Neural cell (in vitro differentiated cells): ENCODE results near the gene HIP1R. TPM values are rescaled to one million over a fixed set of nuclear protein-coding genes. Genes with fewer than 3 reads are reported as not detected.

Experiments
- H2AFZ ChIP-seq: fragments of 200-600, 300-800 bp; sonication (generic), shearing (Covaris generic); 2 replicates; pipeline ENCODE4 v1.6.0; 2014; ENCODE audit warnings: low read depth, mild to moderate bottlenecking, antibody characterized with exemption, low read length, moderate library complexity
- H3F3A ChIP-seq: fragments of 200-600 bp; shearing (Covaris generic); 2 replicates; pipeline ENCODE4 v1.6.1; 2016; ENCODE audit warnings: mild to moderate bottlenecking, moderate library complexity, mixed read lengths, antibody characterized with exemption, low read length; ENCODE audit not compliant: insufficient read depth, poor library complexity, severe bottlenecking
- H3K27ac ChIP-seq: fragments of 200-600, 300-800 bp; sonication (generic), shearing (Covaris generic); 2 replicates; pipeline ENCODE4 v1.5.1; 2014; ENCODE audit warnings: mild to moderate bottlenecking, low read length, moderate library complexity
- H3K27me3 ChIP-seq: fragments of 300-800, 200-600 bp; sonication (generic), shearing (Covaris generic); 2 replicates; pipeline ENCODE4 v1.6.0; 2014; ENCODE audit warnings: mild to moderate bottlenecking, low read depth, low read length, moderate library complexity; ENCODE audit not compliant: insufficient read depth
- H3K36me3 ChIP-seq: fragments of 300-800, 200-600 bp; sonication (generic), shearing (Covaris generic); 2 replicates; pipeline ENCODE4 v1.5.1; 2014; ENCODE audit warnings: mild to moderate bottlenecking, antibody characterized with exemption, low read length, moderate library complexity; ENCODE audit not compliant: insufficient read depth
- H3K4me2 ChIP-seq: fragments of 300-800, 200-600 bp; sonication (generic), shearing (Covaris generic); 2 replicates; pipeline ENCODE4 v1.6.0; 2014; ENCODE audit warnings: mild to moderate bottlenecking, low read length
- H3K4me3 ChIP-seq: fragments of 300-800, 200-600 bp; sonication (generic), shearing (Covaris generic); 2 replicates; pipeline ENCODE4 v1.5.1; 2014; ENCODE audit warnings: mild to moderate bottlenecking, low read length, moderate library complexity
- H3K79me2 ChIP-seq: fragments of 200-600 bp; shearing (Covaris generic); replicated peaks from 2 replicates; pipeline ENCODE4 v1.6.0; 2014; ENCODE audit warnings: mild to moderate bottlenecking, low read length, moderate library complexity; ENCODE audit not compliant: insufficient read depth
- H3K9ac ChIP-seq: fragments of 300-800, 200-600 bp; sonication (generic), shearing (Covaris generic); 2 replicates; pipeline ENCODE4 v1.6.1; 2016; ENCODE audit warnings: mild to moderate bottlenecking, low read length, mixed read lengths
- H3K9me2 ChIP-seq: fragments of 200-600 bp; shearing (Covaris generic); 2 replicates; pipeline ENCODE4 v1.6.1; 2016; ENCODE audit warnings: mild to moderate bottlenecking, low read length, mixed read lengths; ENCODE audit not compliant: insufficient read depth
- H3K9me3 ChIP-seq: fragments of 200-600, 300-800 bp; sonication (generic), shearing (Covaris generic); 2 replicates; pipeline ENCODE4 v1.6.1; 2016; ENCODE audit warnings: mild to moderate bottlenecking, mixed run types, low read length, moderate library complexity, mixed read lengths
- H4K20me1 ChIP-seq: fragments of 200-600 bp; shearing (Covaris generic); 2 replicates; pipeline ENCODE4 v1.6.1; 2016; ENCODE audit warnings: mild to moderate bottlenecking, mixed run types; ENCODE audit not compliant: insufficient read depth
- EP300 ChIP-seq: fragments of 450-650 bp; conservative IDR thresholded peaks from 2 replicates; pipeline ENCODE4 v1.6.1; 2014; ENCODE audit warnings: antibody characterized with exemption, mild to moderate bottlenecking, moderate library complexity; ENCODE audit not compliant: poor library complexity, severe bottlenecking
- EZH2 ChIP-seq: fragments of 200-600, 300-800 bp; shearing (Covaris generic), sonication (generic); IDR thresholded peaks from 2 replicates; pipeline ENCODE4 v1.6.1; 2014; ENCODE audit warnings: antibody characterized with exemption, low read length, borderline replicate concordance, mild to moderate bottlenecking; ENCODE audit not compliant: insufficient read depth, poor library complexity, severe bottlenecking
- MXI1 ChIP-seq: fragments of 450-650 bp; conservative IDR thresholded peaks from 2 replicates; pipeline ENCODE4 v1.6.1; 2014; ENCODE audit warnings: antibody characterized with exemption, mild to moderate bottlenecking; ENCODE audit not compliant: poor library complexity, severe bottlenecking
- POLR2AphosphoS5 ChIP-seq: IDR thresholded peaks from 2 replicates; pipeline ENCODE4 v1.6.1; 2012
- RAD21 ChIP-seq: fragments of 450-650 bp; conservative IDR thresholded peaks from 2 replicates; pipeline ENCODE4 v1.6.1; 2014; ENCODE audit warnings: antibody characterized with exemption, mild to moderate bottlenecking, moderate library complexity
- SMC3 ChIP-seq: fragments of 450-650 bp; conservative IDR thresholded peaks from 2 replicates; pipeline ENCODE4 v1.6.1; 2014; ENCODE audit warnings: antibody characterized with exemption, mild to moderate bottlenecking, moderate library complexity; ENCODE audit not compliant: poor library complexity
- TAF1 ChIP-seq: IDR thresholded peaks from 2 replicates; pipeline ENCODE4 v1.6.1; 2012; ENCODE audit warnings: low read depth
- polyA plus RNA-seq: library from polyadenylated mRNA; depleted of rRNA; stranded (reverse); fragments of >200 nt; gene quantifications from 2 replicates; pipeline ENCODE4 v1.2.3, GENCODE V29; 2014
- TF ChIP-seq, protein P1 (sequence below): IDR thresholded peaks from 2 replicates; pipeline ENCODE4 v1.6.1; 2012; ENCODE audit warnings: borderline replicate concordance
- TF ChIP-seq, protein P2 (sequence below): fragments of 450-650 bp; IDR thresholded peaks from 2 replicates; pipeline ENCODE4 v1.5.1; 2014; ENCODE audit warnings: antibody characterized with exemption, mild to moderate bottlenecking, moderate library complexity; ENCODE audit not compliant: poor library complexity, severe bottlenecking

HIP1R gene
- polyA plus RNA-seq, 1 donor from 2014 or later, result 270 TPM

DNA sequence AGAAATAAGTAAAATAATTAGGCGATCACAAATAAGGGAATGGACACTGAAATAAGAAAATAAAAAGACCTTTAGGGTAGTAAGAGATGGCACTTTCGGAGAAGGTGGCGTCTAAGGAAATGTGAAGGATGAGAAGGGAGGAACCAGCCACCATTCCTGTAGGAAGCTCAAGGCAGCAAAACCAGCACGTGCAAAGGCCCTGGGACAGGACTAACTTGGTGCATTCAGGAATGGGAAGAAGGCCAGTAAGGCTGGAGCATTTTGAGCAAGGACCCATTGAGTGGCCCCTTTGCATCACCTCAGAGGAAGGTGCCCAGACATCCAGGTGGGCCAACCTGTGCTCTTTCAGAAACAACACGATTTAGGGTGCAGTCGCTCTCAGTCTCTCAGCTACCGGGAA lies 61.4 kb downstream of the HIP1R start:
- Histone ChIP-seq H3K36me3 (no peaks in the 10 kb centered on the region), H4K20me1 (peaks cover 3% of the 10 kb centered on the region), H3K27ac (peak overlapping the region; percentile 90), H3K4me2 (no peak overlapping the region), H3K4me3 (peak overlapping the region; percentile 96), H3F3A (peaks cover under 1% of the 10 kb centered on the region), H3K9ac (peak overlapping the region; percentile 98), H3K9me2 (no peaks in the 10 kb centered on the region), H3K27me3 (no peaks in the 10 kb centered on the region), H3K9me3 (no peaks in the 10 kb centered on the region), H2AFZ (no peak overlapping the region), H3K79me2 (peaks cover 37% of the 10 kb centered on the region)
- TF ChIP-seq EP300 (no peak), RAD21 (no peak), POLR2AphosphoS5 (no peak), MXI1 (no peak), EZH2 (no peak), TAF1 (no peak), SMC3 (no peak)
- TF ChIP-seq, protein P1, sequence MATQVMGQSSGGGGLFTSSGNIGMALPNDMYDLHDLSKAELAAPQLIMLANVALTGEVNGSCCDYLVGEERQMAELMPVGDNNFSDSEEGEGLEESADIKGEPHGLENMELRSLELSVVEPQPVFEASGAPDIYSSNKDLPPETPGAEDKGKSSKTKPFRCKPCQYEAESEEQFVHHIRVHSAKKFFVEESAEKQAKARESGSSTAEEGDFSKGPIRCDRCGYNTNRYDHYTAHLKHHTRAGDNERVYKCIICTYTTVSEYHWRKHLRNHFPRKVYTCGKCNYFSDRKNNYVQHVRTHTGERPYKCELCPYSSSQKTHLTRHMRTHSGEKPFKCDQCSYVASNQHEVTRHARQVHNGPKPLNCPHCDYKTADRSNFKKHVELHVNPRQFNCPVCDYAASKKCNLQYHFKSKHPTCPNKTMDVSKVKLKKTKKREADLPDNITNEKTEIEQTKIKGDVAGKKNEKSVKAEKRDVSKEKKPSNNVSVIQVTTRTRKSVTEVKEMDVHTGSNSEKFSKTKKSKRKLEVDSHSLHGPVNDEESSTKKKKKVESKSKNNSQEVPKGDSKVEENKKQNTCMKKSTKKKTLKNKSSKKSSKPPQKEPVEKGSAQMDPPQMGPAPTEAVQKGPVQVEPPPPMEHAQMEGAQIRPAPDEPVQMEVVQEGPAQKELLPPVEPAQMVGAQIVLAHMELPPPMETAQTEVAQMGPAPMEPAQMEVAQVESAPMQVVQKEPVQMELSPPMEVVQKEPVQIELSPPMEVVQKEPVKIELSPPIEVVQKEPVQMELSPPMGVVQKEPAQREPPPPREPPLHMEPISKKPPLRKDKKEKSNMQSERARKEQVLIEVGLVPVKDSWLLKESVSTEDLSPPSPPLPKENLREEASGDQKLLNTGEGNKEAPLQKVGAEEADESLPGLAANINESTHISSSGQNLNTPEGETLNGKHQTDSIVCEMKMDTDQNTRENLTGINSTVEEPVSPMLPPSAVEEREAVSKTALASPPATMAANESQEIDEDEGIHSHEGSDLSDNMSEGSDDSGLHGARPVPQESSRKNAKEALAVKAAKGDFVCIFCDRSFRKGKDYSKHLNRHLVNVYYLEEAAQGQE, result no peak
- TF ChIP-seq, protein P2, sequence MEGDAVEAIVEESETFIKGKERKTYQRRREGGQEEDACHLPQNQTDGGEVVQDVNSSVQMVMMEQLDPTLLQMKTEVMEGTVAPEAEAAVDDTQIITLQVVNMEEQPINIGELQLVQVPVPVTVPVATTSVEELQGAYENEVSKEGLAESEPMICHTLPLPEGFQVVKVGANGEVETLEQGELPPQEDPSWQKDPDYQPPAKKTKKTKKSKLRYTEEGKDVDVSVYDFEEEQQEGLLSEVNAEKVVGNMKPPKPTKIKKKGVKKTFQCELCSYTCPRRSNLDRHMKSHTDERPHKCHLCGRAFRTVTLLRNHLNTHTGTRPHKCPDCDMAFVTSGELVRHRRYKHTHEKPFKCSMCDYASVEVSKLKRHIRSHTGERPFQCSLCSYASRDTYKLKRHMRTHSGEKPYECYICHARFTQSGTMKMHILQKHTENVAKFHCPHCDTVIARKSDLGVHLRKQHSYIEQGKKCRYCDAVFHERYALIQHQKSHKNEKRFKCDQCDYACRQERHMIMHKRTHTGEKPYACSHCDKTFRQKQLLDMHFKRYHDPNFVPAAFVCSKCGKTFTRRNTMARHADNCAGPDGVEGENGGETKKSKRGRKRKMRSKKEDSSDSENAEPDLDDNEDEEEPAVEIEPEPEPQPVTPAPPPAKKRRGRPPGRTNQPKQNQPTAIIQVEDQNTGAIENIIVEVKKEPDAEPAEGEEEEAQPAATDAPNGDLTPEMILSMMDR, result no peak

DNA sequence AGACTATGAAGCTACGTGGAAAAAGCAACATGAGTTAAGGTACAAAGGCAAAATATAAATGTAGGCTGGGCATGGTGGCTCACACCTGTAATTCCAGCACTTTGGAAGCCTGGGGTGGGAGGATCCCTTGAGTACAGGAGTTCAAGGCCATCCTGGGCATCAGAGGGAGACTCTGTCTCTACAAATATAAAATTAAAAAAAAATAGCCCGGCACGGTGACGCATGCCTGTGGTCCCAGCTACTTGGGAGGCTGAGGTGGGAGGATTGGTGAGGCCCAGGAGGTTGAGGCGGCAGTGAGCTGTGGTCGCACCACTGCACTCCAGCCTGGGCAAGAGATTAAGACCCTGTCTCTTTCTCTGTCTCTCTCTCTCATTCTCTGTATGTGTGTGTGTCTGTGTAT lies 64.6 kb downstream of the HIP1R start:
- peaks cover 9% of the 10 kb centered on the region for H3K79me2 ChIP-seq
- H4K20me1 ChIP-seq, result no peaks in the 10 kb centered on the region
- no peaks in the 10 kb centered on the region for H3F3A ChIP-seq
- H3K27ac ChIP-seq, result peak overlapping the region; percentile 87
- no peaks in the 10 kb centered on the region for H3K9me3 ChIP-seq
- TF ChIP-seq EZH2 (no peak), POLR2AphosphoS5 (no peak), SMC3 (no peak), MXI1 (no peak), EP300 (no peak), RAD21 (no peak), TAF1 (no peak)
- TF ChIP-seq, protein P1, result no peak
- TF ChIP-seq, protein P2, result no peak
- H3K4me3 ChIP-seq, result no peak overlapping the region
- H3K4me2 ChIP-seq, result no peak overlapping the region
- H3K36me3 ChIP-seq, result no peaks in the 10 kb centered on the region
- H3K27me3 ChIP-seq, result no peaks in the 10 kb centered on the region
- H3K9ac ChIP-seq, result peak overlapping the region; percentile 47
- H3K9me2 ChIP-seq, result no peaks in the 10 kb centered on the region
- no peak overlapping the region for H2AFZ ChIP-seq
